PC-9 (cell line): ENCODE data around the gene ZNF655.

Source experiments
- EZH2 ChIP-seq: fragments of 200-600 bp; sonication (generic); IDR thresholded peaks from 2 replicates; pipeline ENCODE4 v1.8.0; 2017; ENCODE audit warnings: antibody characterized with exemption, low read depth
- TF ChIP-seq, protein P1 (sequence below): fragments of 200-600 bp; sonication (generic); conservative IDR thresholded peaks from 2 replicates; pipeline ENCODE4 v1.6.1; 2017; ENCODE audit warnings: mixed run types, antibody characterized with exemption, mild to moderate bottlenecking, moderate library complexity

DNA sequence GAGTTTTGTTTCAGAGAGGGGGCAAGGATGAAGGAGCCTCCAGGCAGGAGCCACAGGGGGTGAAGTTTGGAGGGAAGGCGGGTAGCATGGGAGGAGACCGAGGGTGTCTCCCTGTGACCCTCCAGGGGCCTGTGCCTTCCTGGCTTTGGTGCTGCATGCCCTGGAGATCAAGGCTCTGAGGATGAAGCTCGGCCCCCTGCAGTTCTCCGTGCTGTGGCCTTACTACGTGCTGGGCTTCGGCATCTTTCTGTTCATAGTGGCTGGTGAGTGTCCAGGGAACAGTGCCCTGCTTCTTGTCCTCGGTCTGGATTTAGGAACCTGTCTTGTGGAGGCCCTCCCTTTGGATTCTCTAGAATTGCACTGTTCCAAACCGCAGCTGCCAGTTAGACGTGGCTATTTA, 49.1 kb downstream of the ZNF655 start:
- TF ChIP-seq, protein P1, sequence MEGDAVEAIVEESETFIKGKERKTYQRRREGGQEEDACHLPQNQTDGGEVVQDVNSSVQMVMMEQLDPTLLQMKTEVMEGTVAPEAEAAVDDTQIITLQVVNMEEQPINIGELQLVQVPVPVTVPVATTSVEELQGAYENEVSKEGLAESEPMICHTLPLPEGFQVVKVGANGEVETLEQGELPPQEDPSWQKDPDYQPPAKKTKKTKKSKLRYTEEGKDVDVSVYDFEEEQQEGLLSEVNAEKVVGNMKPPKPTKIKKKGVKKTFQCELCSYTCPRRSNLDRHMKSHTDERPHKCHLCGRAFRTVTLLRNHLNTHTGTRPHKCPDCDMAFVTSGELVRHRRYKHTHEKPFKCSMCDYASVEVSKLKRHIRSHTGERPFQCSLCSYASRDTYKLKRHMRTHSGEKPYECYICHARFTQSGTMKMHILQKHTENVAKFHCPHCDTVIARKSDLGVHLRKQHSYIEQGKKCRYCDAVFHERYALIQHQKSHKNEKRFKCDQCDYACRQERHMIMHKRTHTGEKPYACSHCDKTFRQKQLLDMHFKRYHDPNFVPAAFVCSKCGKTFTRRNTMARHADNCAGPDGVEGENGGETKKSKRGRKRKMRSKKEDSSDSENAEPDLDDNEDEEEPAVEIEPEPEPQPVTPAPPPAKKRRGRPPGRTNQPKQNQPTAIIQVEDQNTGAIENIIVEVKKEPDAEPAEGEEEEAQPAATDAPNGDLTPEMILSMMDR, result no peak
- no peak for TF ChIP-seq EZH2
